GM18505 (cell line): ENCODE data around the gene TMEM119.
"Not testable (repeated sequence)": the region's sequence is repeated elsewhere in the genome, so short reads cannot be mapped to it uniquely, and the experiment has no call there.

Experiments used
- ATAC-seq: cut with Tn5 transposase; IDR thresholded peaks from one replicate; pipeline ENCODE4 v1.9.1; 2021; ENCODE audit not compliant: unreplicated experiment
- POLR2A ChIP-seq: IDR thresholded peaks from 4 replicates; pipeline ENCODE4 v1.6.1; 2011; ENCODE audit warnings: borderline replicate concordance; ENCODE audit not compliant: insufficient read depth, insufficient read length; ENCODE audit errors: extremely low read depth

The TMEM119 gene

DNA sequence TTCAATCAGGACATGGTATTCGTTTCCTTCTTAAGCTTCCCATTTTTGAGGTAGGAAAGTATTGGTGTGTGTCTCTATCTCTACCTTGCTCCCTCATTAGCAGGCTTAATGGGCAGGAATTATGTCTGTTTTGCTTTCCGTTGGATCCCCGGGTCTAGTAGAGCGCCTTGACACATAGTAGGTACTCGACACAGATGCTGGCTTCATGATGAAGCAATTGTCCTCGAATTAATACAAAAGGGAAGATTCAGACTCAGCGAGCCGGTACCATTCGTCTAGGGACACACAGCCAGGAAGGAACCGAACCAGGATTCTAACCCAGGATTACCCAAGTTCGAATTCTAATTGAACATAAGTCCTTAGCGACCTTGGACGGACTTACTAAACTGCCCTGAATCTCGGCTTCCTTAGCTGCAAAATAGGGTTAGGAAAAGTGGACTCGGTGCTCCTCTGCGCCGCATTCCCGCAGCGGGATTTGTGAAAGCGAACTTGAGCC, 36.0 kb downstream of the TMEM119 start:
- ATAC-seq = no peak
- no peak for TF ChIP-seq POLR2A

DNA sequence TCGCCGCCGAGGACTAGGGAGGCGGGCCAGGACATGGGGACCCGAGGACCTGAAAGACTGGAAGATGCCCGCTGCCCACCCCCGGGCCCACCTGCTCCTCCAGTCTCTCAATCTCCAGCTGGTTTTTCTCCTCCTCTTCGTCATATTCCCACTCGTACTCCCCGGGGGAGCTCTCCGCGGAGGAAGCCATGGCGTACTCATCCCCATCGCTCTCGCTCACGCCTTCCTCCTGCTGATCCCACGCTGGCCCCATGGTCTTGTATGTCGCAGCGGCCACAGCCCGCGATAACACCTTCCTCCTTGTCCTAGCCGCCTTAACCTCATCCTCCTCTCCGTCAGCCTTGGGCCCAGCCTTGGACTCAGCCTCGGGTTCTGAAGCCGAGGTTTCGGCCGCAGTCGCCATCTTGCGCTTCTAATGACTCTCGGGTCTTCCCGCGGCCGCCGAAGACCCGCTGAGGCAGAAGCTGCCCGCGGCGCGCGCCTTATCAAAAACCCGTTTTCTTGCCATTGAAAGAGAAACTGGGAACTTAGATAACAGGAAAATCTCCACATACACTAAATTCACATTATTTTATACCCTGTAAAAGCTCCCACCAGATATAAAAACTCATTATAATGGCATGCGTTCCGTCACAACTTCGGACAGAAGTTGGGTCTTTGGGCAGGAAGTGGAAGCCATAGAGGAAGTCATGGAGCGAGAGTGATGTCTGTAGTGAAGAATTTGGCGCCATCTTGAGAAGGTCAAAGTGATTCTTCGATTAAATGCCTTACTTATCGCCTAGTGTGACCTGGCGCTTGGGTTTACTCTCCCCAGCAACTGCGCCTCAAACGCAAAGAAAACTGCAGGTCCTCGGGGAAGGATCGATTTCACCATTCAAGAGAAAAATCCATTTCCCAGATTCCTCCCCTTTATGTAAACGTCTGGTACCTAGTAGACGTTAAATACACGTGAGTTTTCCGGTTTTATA, 36.8 kb downstream of the TMEM119 start, which contains the start of gene SART3:
Gene SART3 (minus strand): TSS at position 422 of the 968 bp plus-strand sequence. CDS start 19 bp downstream, at position 403.
- peak; percentile 36 for ATAC-seq

DNA sequence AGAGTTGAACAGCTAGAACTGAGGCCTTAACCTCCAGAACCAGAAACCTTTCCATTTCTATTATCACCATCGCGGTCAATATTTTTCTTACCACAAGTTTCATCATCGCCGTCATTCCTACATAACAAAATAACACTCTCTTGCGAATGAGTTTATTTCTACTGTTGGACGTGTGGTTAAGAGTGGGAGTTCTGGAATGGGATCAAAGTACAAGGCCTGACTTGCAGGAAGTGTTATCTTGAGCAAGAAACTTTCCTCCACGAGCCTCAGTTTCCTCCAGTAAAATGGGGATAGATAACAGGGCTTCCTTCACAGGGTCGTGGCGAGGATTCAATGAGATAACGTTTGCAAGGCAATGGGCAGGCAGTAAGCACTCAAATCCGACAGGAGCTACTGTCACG, 37.6 kb downstream of the TMEM119 start:
- ATAC-seq = no peak
- no peak for TF ChIP-seq POLR2A

More for the DNA sequence above, 36.8 kb downstream of the TMEM119 start, which contains the start of gene SART3:
- peak; percentile 85 for TF ChIP-seq POLR2A

DNA sequence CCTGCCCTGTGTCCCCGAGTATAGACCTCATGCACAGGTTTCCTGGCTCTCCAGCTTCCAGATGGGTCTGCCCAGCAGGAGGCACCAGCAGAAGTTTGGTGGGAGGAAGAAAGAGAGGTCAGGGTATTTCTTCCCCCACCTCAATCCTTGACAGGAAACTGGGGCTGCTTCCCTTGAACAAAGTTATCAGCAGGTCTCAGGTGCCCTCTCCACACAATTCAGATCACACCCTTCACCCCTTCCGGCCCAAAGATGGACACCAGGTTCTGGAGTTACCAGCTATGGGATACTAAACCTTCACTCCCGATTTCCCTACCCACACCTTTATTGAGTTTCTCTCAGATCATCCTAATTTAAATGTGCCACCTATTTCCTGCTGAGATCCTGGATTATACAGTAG, 38.1 kb downstream of the TMEM119 start:
- TF ChIP-seq POLR2A = no peak
- no peak for ATAC-seq

DNA sequence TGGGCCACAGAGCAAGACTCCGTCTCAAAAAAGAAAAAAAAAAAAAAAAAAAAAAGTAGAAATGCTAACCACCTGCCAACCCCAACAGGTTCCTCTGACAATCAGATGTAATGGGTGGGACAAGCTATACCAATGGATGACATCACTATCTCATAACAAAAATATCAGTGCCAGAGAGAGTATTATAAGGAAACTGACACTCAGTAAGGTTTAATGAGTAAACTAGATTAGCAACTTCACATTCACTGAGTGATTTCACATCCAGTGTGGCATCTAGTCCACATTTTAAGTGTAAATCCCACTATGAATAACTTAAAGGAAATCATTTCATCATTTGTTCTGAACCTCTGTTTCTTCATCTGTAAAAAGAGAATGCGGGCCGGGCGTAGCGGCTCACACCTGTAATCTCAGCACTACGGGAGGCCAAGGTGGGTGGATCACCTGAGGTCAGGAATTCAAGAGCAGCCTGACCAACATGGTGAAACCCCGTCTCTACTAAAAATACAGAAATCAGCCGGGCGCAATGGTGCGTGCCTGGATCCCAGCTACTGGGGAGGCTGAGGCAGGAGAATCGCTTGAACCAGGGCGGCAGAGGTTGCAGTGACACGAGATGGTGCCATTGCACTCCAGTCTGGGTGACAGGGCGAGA, 38.8 kb downstream of the TMEM119 start:
- no peak for TF ChIP-seq POLR2A
- ATAC-seq = no peak

DNA sequence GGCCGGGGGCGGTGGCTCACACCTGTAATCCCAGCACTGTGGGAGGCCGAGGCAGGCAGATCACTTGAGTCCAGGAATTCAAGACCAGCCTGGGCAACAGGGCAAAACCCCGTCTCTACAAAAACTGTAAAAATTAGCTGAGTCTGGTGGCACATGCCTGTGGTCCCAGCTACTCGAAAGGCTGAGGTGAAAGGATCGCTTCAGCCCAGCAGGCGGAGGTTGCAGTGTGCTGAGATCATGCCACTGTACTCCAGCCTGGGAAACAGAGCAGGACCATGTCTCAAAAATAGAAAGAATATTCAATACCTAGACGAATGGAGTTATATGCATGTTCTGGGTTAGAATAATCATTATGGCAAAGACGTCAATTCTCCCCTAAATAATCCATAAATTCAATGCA, 42.5 kb downstream of the TMEM119 start:
- ATAC-seq = not testable (repeated sequence)

DNA sequence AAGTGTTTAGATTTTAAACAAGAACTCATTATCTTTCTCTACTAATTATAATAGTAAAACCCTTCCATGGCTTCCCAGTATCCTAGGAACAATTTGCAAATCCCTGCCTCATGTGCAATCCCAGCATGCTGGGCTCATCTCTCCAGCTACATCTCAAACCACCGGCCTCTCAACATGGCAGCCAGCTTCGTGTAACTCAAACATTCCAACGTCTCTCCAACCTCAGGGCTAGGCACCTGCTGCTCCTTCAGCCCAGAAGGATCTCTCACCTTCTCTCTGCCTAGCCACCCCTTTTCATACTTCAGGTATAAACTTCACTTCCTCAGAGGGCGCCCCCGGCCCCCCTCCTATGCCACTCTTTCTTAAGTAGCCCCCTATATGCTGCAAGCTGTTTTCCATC, 44.1 kb downstream of the TMEM119 start:
- no peak for TF ChIP-seq POLR2A
- ATAC-seq = no peak

DNA sequence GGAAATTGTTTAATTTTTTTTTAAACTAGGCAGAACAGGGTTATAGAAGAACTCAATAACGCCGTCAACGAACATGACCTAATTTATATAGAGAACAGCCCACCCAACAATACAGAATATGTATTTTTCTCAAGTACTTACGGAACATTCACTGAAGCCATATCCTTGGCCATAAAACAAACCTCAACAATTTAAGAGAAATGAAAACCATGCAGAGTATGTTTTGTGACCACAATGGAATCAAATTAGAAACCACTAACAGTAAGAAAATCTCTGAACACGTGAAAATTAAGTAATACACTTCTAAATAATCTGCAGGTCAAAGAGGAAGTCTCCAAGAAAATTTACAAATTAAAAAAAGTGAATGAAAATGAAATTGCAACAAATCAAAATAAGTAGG, 46.3 kb downstream of the TMEM119 start:
- no peak for TF ChIP-seq POLR2A
- ATAC-seq = no peak

DNA sequence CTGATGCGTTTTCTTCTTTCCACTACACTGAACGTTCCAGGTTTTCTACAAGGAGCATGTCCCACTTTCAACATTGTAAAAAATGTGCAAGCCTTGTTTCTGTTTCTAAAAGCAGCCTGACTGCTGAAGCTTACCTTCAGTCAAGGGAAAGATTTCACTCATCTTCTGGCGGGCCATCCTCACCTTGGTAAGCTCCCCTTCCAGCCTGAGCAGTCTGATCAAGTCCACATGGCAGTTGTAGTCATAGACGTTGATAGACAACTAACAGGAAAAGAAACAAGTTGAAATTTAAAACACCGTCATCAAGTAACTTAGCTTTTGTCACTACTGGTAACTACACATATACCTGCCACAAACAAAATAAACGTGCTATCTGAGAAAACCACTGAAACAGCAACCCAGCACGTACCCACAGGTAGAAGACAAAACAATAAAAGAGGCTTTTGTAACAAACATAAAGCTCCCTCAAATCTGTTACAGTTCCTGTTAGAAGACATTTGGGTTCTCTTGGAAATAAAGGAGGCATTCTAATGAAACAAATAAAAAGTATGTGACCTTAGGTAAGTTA, 48.8 kb downstream of the TMEM119 start:
- no peak for ATAC-seq
- no peak for TF ChIP-seq POLR2A

DNA sequence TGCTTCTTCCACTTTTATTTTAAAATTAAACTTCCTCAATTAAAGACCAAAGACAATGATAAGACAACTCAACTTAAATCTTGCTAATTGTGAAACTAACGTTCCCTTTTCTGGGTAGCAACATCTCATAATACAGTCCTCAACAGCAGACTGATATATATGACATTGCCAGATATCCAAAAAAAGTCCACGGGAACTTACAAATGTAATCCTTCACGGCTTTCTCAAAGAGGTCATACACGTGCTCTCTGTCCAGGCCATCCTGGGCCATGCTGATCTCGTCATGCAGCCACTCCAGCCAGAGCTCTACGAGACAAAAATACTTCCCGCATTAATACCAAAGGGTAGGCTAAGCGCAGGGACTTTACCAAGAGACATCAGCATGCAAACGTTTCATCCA, 50.2 kb downstream of the TMEM119 start:
- no peak for ATAC-seq
- no peak for TF ChIP-seq POLR2A

DNA sequence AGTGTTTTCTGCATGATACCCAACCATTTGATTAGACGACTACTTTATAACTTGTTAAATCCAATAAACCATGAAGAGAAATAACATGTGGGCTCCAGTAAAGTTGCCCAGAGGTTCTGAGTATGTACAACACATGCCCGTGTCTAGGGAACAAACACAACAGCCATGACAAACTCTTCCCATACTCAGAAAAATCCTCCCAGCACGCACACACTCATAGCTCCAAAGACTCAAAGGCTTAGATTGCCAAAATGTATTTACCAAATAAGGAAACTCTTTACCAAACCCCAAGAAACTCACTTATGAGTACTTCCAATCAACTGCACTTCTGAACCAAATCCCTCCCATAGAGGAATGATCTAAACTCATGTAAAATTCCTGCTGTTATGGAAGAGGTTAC, 54.2 kb downstream of the TMEM119 start:
- ATAC-seq = no peak
- TF ChIP-seq POLR2A = no peak

DNA sequence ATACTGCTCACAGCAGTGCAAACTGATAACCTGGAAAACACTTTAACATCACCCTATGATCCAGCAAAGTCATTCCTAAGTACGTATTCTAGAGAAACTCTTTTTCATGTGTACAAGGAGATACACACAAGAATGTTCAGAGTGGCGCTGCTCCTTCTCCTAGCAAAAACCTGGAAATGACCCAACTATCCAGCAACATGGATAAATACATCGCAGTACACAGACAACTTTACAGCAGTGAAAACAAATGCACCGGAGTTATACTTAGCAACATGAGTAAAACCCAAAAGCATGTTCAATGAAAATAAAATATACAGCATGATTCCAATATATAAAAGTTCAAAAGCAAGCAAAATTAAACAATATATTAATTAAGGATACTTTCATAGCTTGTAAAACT, 55.6 kb downstream of the TMEM119 start:
- ATAC-seq = no peak
- no peak for TF ChIP-seq POLR2A
